ENCODE results near the gene LRRC2. TPM values are rescaled to one million over a fixed set of nuclear protein-coding genes. Genes with fewer than 3 reads are reported as not detected.

LRRC2 gene
- total RNA-seq, 1 experiment from 2014 or later: not detected

GRCh38 chr3:46557814-46558183, 8.3 kb downstream of the LRRC2 start:
- in situ Hi-C loops (cut with HindIII; ENCODE audit: low pct_unique_long_range_greater_than_20kb, low sequenced_read_pairs) (no loop called here), intact Hi-C loops (cut with micrococcal nuclease; ENCODE audit: unreplicated experiment) (loop anchor here (2.0 kb wide), 1 partner anchor 69 kb away; no protein-coding TSS in a partner anchor)
- DNase-seq (ENCODE audit: low read depth, low spot score): no peak
- Histone ChIP-seq H3K27me3 (ENCODE audit: control insufficient read depth, insufficient read depth, low read length) (no peaks in the 10 kb centered on the region; the same call in 1 of the 2 replicates), H3K36me3 (ENCODE audit: control insufficient read depth, insufficient read depth, low read length) (no peaks in the 10 kb centered on the region), H3K27ac (ENCODE audit: low read length) (no peak overlapping the region), H3K4me1 (ENCODE audit: control insufficient read depth, insufficient read depth, low read length) (no peaks in the 10 kb centered on the region; the same call in 1 of the 2 replicates), H3K9me3 (ENCODE audit: control insufficient read depth, insufficient read depth, low read depth, low read length) (no peaks in the 10 kb centered on the region), H3K4me3 (ENCODE audit: low read depth in 2 of 2, low read length in 2 of 2) (no peak overlapping the region)
- ChIA-PET CTCF (interaction anchor here (1.4 to 2.0 kb wide), 2 partner anchors 69 to 72 kb away, joined by 6 to 21 read pairs; no protein-coding TSS in a partner anchor), POLR2A (no interaction called here)
- TF ChIP-seq REST (IDR thresholded peaks at IDR 0.05; ENCODE audit: insufficient read depth in 1 of 2, low read depth in 2 of 2, low read length in 1 of 2) (no peak), POLR2AphosphoS5 (IDR thresholded peaks at IDR 0.05; ENCODE audit: low read depth, low read length) (no peak), SIN3A (IDR thresholded peaks at IDR 0.05; ENCODE audit: borderline replicate concordance, insufficient read depth, low read depth, low read length) (no peak), TCF7L2 (IDR thresholded peaks at IDR 0.05; ENCODE audit: low read depth, low read length) (no peak), CTCF (IDR thresholded peaks at IDR 0.05) (no peak)
- BruUV-seq (replicated peaks): no TSS peak
- ATAC-seq: no peak

- in situ Hi-C loops (cut with HindIII; ENCODE audit: low pct_unique_long_range_greater_than_20kb, low sequenced_read_pairs) (no loop called here), intact Hi-C loops (cut with micrococcal nuclease; ENCODE audit: unreplicated experiment) (no loop called here)
- Histone ChIP-seq H3K27ac (ENCODE audit: low read length) (no peak overlapping the region), H3K36me3 (ENCODE audit: control insufficient read depth, insufficient read depth, low read length) (no peaks in the 10 kb centered on the region), H3K9me3 (ENCODE audit: control insufficient read depth, insufficient read depth, low read depth, low read length) (no peaks in the 10 kb centered on the region), H3K27me3 (ENCODE audit: control insufficient read depth, insufficient read depth, low read length) (peaks cover 2% of the 10 kb centered on the region; the same call in 1 of the 2 replicates), H3K4me3 (ENCODE audit: low read depth in 2 of 2, low read length in 2 of 2) (no peak overlapping the region), H3K4me1 (ENCODE audit: control insufficient read depth, insufficient read depth, low read length) (no peaks in the 10 kb centered on the region)
- no peak for TF ChIP-seq CTCF (IDR thresholded peaks at IDR 0.05)
- TF ChIP-seq SIN3A (IDR thresholded peaks at IDR 0.05; ENCODE audit: borderline replicate concordance, insufficient read depth, low read depth, low read length): no peak
- TF ChIP-seq REST (IDR thresholded peaks at IDR 0.05; ENCODE audit: insufficient read depth in 1 of 2, low read depth in 2 of 2, low read length in 1 of 2): no peak
- no peak for TF ChIP-seq POLR2AphosphoS5 (IDR thresholded peaks at IDR 0.05; ENCODE audit: low read depth, low read length)
- no peak for TF ChIP-seq TCF7L2 (IDR thresholded peaks at IDR 0.05; ENCODE audit: low read depth, low read length)
- ChIA-PET CTCF (no interaction called here), POLR2A (no interaction called here)
- DNase-seq (ENCODE audit: low read depth, low spot score) (no peak), ATAC-seq (no peak)
- BruUV-seq (replicated peaks): no TSS peak
Measured at GRCh38 chr3:46553154-46553553, 12.9 kb downstream of the LRRC2 start.

Data from Panc1 (cell line).